Measurements from ENCODE around the gene HTRA2. TPM values are rescaled to one million over a fixed set of nuclear protein-coding genes. Genes with fewer than 3 reads are reported as not detected.

Gene HTRA2
- total RNA-seq, 1 donor from 2014 or later: 41.9 TPM

DNA sequence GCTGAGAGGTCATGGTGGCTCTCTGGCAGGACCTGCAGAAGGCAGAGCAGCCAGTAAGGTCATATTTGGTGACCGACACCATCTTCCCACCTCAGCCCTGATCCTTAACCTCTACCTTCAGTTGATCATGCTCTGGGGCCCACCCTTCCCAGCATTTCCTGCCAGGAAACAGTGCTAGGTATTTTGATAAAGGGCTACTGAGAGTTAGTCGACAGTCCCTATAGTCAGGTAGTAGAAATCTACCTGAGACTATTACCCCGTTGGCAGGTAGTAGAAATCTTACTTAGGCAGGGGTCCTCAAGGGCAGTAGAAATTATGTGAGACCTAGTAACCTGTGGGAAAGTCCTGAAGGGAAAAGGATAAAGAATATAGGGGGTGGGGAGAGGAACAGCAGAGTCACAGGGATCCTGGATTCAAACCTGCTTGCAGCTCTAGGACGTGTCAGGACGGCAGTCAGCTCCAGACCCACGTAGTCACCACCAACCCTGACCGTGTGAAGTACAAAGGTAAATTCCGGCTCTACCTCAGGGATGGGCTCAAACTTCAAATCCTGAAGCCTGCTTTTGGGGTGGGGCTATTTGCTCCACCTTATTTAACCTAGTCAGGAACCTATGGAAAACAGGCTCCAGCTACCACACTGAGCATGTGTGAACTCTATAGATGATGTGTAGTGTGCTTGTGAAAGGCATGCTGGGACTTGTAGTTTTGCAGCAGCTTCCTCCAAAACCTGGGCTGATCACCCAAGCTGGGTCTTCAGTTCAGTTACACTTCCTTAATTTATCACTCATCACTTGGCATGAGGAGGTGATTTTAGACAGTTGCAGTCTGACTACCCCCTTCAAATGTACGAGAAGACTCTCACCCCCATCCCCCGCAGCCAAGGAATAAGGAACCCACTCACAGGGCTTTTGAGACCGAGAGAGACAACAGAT lies 3.8 kb upstream of the HTRA2 start, which contains the start of gene DQX1:
DQX1 (minus strand) TSS at position 515 of the 932 bp plus-strand sequence; CDS start at position 13, 502 bp downstream.
- no peak for DNase-seq (ENCODE audit: low spot score, unreplicated experiment)
- Mint-ChIP-seq H3K9me3 (ENCODE audit: low read depth) (no peaks in the 10 kb centered on the region), H3K4me1 (ENCODE audit: low read depth) (peaks cover 13% of the 10 kb centered on the region), H3K36me3 (ENCODE audit: insufficient read depth) (peaks cover 11% of the 10 kb centered on the region), H3K27ac (no peak within 1 kb of the TSS), H3K27me3 (peaks cover 21% of the 10 kb centered on the region), H3K4me3 (ENCODE audit: low read depth) (peak within 1 kb of the TSS; percentile 44)
- TF ChIP-seq CTCF (IDR thresholded peaks at IDR 0.05; ENCODE audit: unreplicated experiment): no peak

DNA sequence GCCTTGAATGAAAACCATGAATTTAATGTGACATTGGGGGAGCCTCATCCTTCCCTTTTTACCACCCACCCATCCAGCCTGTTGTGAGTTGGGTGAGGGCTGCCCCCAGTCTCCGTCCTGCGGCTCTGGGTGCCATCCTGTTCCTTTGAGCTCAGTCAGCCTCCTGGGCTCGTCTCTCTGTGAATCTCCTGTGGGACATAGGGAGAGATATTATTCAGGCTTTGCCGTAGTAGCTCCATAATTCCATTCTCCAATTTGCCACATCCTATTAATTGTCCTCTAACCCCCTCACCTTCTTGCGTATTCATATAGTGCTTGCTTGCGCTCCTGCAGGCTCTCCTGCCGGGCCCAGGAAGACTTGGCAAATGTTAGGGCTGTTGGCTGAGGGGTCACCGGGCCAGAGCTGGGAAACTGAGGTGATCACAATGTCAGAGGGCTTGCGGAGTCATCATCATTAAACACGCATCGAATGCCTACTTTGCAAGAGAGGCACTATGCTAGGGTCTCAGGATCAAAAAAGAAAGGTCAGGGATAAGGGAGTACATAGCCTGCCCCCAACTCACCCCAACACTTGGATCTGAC lies 3.0 kb upstream of the HTRA2 start:
- H3K27me3 Mint-ChIP-seq: peaks cover 15% of the 10 kb centered on the region

GRCh38 chr2:74527741-74528140 lies 2.0 kb upstream of the HTRA2 start:
- Mint-ChIP-seq H3K4me3 (ENCODE audit: low read depth) (peak overlapping the region; percentile 98), H3K27ac (no peak overlapping the region), H3K36me3 (ENCODE audit: insufficient read depth) (peaks cover 14% of the 10 kb centered on the region), H3K9me3 (ENCODE audit: low read depth) (no peaks in the 10 kb centered on the region), H3K4me1 (ENCODE audit: low read depth) (peaks cover 17% of the 10 kb centered on the region), H3K27me3 (peaks cover 6% of the 10 kb centered on the region)
- no peak for DNase-seq (ENCODE audit: low spot score, unreplicated experiment)
- no peak for TF ChIP-seq CTCF (IDR thresholded peaks at IDR 0.05; ENCODE audit: unreplicated experiment)

More for the DNA sequence above, 3.0 kb upstream of the HTRA2 start:
- H3K36me3 Mint-ChIP-seq (ENCODE audit: insufficient read depth): peaks cover 11% of the 10 kb centered on the region
- no peak for TF ChIP-seq CTCF (IDR thresholded peaks at IDR 0.05; ENCODE audit: unreplicated experiment)
- peaks cover 14% of the 10 kb centered on the region for H3K4me1 Mint-ChIP-seq (ENCODE audit: low read depth)
- H3K27ac Mint-ChIP-seq: no peak overlapping the region
- peak overlapping the region; percentile 38 for H3K4me3 Mint-ChIP-seq (ENCODE audit: low read depth)
- H3K9me3 Mint-ChIP-seq (ENCODE audit: low read depth): no peaks in the 10 kb centered on the region
- DNase-seq (ENCODE audit: low spot score, unreplicated experiment): no peak

GRCh38 chr2:74528600-74529356 lies 955 bp upstream of the HTRA2 start:
- H3K27me3 Mint-ChIP-seq: no peaks in the 10 kb centered on the region
- no peaks in the 10 kb centered on the region for H3K9me3 Mint-ChIP-seq (ENCODE audit: low read depth)

More at GRCh38 chr2:74528600-74529356, 955 bp upstream of the HTRA2 start:
- peaks cover 17% of the 10 kb centered on the region for H3K4me1 Mint-ChIP-seq (ENCODE audit: low read depth)
- peak overlapping the region; percentile 97 for H3K27ac Mint-ChIP-seq
- no peak for DNase-seq (ENCODE audit: low spot score, unreplicated experiment)
- H3K4me3 Mint-ChIP-seq (ENCODE audit: low read depth): peak overlapping the region; percentile 98
- TF ChIP-seq CTCF (IDR thresholded peaks at IDR 0.05; ENCODE audit: unreplicated experiment): no peak
- H3K36me3 Mint-ChIP-seq (ENCODE audit: insufficient read depth): peaks cover 14% of the 10 kb centered on the region
